K562 (cell line): ENCODE data around the gene DDIT3. TPM values are rescaled to one million over a fixed set of nuclear protein-coding genes. Genes with fewer than 3 reads are reported as not detected.
A peak's percentile ranks its signal among the peaks of the same experiment; 100 is the strongest.

Experiments used
- ARID1B ChIP-seq: fragments of 450-650 bp; IDR thresholded peaks from 2 replicates; pipeline ENCODE4 v1.6.1; 2016; ENCODE audit warnings: antibody characterized with exemption, mild to moderate bottlenecking, inconsistent platforms
- CBFA2T2 ChIP-seq: fragments of 450-650 bp; conservative IDR thresholded peaks from 2 replicates; pipeline ENCODE4 v1.6.1; 2017; ENCODE audit warnings: mild to moderate bottlenecking
- CSDE1 ChIP-seq, 2 experiments: fragments of 450-650 bp; IDR thresholded peaks; 2 replicates each; pipeline ENCODE4 v1.6.1; 2016; ENCODE audit warnings: mild to moderate bottlenecking in 1 of 2
- CXXC5 ChIP-seq: fragments of 250-450 bp; sonication (Bioruptor Pico); IDR thresholded peaks from 2 replicates; pipeline ENCODE4 v1.8.0; 2022; ENCODE audit warnings: inconsistent platforms, mild to moderate bottlenecking, moderate library complexity
- ELF2 ChIP-seq: fragments of 250-450 bp; sonication (Bioruptor Pico); IDR thresholded peaks from 2 replicates; pipeline ENCODE4 v1.5.0; 2021; ENCODE audit warnings: mild to moderate bottlenecking
- HLTF ChIP-seq: fragments of 450-650 bp; IDR thresholded peaks from 2 replicates; pipeline ENCODE4 v1.6.1; 2016
- KAT2B ChIP-seq: IDR thresholded peaks from one replicate; pipeline ENCODE4 v1.6.1; 2012; ENCODE audit warnings: low read depth, mild to moderate bottlenecking, control low read depth, inconsistent platforms, low read length, moderate library complexity
- PCBP1 ChIP-seq: fragments of 200-400 bp; formaldehyde crosslinking; IDR thresholded peaks from 2 replicates; pipeline ENCODE4 v1.6.1; 2018; ENCODE audit warnings: mild to moderate bottlenecking, low read depth, low read length; ENCODE audit not compliant: poor library complexity, severe bottlenecking
- PHB ChIP-seq: fragments of 250-450 bp; sonication (Bioruptor Pico); IDR thresholded peaks from 2 replicates; pipeline ENCODE4 v1.5.0; 2021
- RFX1 ChIP-seq: fragments of 450-650 bp; IDR thresholded peaks from 2 replicates; pipeline ENCODE4 v1.6.1; 2016; ENCODE audit warnings: mild to moderate bottlenecking, moderate library complexity
- SOX6 ChIP-seq: fragments of 450-650 bp; IDR thresholded peaks from 2 replicates; pipeline ENCODE4 v1.6.1; 2014; ENCODE audit warnings: mild to moderate bottlenecking
- TAL1 ChIP-seq: fragments of 450-650 bp; IDR thresholded peaks from 2 replicates; pipeline ENCODE4 v1.6.1; 2016; ENCODE audit warnings: mild to moderate bottlenecking
- ZFX ChIP-seq: sonication (generic); formaldehyde crosslinking; IDR thresholded peaks from 2 replicates; pipeline ENCODE4 v1.8.0; 2022; ENCODE audit warnings: mild to moderate bottlenecking, missing genetic modification reagents, moderate library complexity
- ZNF224 ChIP-seq: sonication (generic); formaldehyde crosslinking; IDR thresholded peaks from 2 replicates; pipeline ENCODE4 v1.8.0; 2022; ENCODE audit warnings: mild to moderate bottlenecking, missing genetic modification reagents
- polyA plus RNA-seq, 8 experiments: library from polyadenylated mRNA; depleted of rRNA in 4 of 8; stranded (reverse) in 5 of 8; unstranded in 3 of 8; fragments of >200 nt; fragmentation: Nextera tagmentation in 2 of 8; fragmentation: Illumina TruSeq in 1 of 8; extraction: Ambion mirVana in 2 of 8; extraction: Trizol in 1 of 8; gene quantifications; 2 replicates each; pipeline versions ENCODE4 v1.2.1 to v1.2.3, GENCODE V29; 2011 to 2014; ENCODE audit warnings: inconsistent platforms in 1 of 8, missing spikeins in 1 of 8
- total RNA-seq, 7 experiments: library from RNA; depleted of rRNA in 6 of 7; stranded (reverse); fragments of >200 nt in 6 of 7; fragmentation: Illumina TruSeq in 2 of 7; extraction: Trizol in 2 of 7; gene quantifications; 2 replicates each; pipeline versions ENCODE4 v1.2.1 to v1.2.3, GENCODE V29; 2011 to 2021; ENCODE audit warnings: low replicate concordance in 1 of 7
- TF ChIP-seq, protein P1 (sequence below): fragments of 250-450 bp; sonication (Bioruptor Pico); IDR thresholded peaks from 2 replicates; pipeline ENCODE4 v1.4.0; 2020; ENCODE audit warnings: mild to moderate bottlenecking, moderate library complexity
- TF ChIP-seq, protein P2 (sequence below): fragments of 250-450 bp; sonication (Bioruptor Pico); IDR thresholded peaks from 2 replicates; pipeline ENCODE4 v1.5.0; 2021; ENCODE audit warnings: mild to moderate bottlenecking, borderline replicate concordance
- TF ChIP-seq, protein P3 (sequence below): fragments of 250-450 bp; sonication (Bioruptor Pico); IDR thresholded peaks from 2 replicates; pipeline ENCODE4 v1.8.0; 2022; ENCODE audit warnings: moderate library complexity, mild to moderate bottlenecking, inconsistent platforms
- TF ChIP-seq, protein P4 (sequence below), 2 experiments: fragments of 450-650 bp; IDR thresholded peaks; 2 replicates each; pipeline ENCODE4 v1.6.1; 2016

DDIT3 gene
- total and polyA plus RNA-seq, 9 of the 15 experiments (the other 6 are each of a cell fraction or from before 2014, with no cell fraction given): 59.1 to 272 (median 89.9) TPM

DNA sequence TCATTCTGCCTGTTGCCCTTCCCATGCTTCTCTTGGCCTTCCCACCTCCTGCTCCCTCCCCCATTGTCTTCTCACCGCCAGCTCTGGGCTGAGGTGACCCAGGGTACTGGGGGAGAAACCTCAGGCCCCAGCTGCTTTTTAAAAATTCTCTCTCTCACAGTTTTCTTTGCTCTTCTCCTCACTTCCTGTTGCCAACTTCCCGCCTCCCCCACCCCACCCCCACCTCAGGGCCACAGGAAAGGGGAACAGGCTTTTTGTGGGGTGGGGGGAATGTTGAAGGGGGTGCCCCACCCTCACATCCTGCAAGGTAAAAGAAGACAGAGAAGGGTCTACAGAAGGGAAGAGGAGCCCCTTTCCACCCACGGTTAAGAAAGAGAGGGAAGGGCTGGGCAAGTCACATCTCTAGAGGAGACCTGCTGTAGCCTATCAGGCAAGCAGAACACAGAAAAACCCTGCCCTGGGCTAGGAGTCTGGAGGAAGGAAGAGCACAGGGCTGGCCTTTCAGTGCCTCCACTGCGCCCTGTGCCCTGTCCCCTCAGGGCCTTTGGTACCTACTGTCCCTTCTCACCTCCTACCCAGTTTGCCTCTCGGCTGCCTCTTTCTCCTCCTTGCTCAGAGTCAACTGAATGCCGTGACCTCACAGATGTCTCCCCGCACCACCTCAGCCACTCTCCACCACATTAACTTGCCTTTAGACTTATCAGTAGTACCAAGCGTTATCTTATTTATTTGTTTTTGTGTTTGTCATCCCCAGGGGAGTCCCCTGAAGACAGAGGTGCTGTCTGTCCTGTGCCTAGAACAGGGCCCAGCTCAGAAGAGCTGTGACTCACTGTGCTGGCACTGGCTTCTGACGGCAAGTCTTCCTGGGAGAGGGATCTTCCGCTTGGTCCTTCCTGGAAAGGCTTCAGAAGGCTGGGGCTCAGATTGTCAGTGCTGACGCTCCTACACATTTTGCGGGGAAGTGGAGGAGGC, 42.3 kb downstream of the DDIT3 start (continued):
- no peak for TF ChIP-seq ELF2 (CRISPR knock-in tag)
- peak; percentile 40; the same call in 1 of the 2 replicates for TF ChIP-seq ARID1B
- no peak for TF ChIP-seq CSDE1 (IDR thresholded peaks at IDR 0.05)
- TF ChIP-seq, protein P1, sequence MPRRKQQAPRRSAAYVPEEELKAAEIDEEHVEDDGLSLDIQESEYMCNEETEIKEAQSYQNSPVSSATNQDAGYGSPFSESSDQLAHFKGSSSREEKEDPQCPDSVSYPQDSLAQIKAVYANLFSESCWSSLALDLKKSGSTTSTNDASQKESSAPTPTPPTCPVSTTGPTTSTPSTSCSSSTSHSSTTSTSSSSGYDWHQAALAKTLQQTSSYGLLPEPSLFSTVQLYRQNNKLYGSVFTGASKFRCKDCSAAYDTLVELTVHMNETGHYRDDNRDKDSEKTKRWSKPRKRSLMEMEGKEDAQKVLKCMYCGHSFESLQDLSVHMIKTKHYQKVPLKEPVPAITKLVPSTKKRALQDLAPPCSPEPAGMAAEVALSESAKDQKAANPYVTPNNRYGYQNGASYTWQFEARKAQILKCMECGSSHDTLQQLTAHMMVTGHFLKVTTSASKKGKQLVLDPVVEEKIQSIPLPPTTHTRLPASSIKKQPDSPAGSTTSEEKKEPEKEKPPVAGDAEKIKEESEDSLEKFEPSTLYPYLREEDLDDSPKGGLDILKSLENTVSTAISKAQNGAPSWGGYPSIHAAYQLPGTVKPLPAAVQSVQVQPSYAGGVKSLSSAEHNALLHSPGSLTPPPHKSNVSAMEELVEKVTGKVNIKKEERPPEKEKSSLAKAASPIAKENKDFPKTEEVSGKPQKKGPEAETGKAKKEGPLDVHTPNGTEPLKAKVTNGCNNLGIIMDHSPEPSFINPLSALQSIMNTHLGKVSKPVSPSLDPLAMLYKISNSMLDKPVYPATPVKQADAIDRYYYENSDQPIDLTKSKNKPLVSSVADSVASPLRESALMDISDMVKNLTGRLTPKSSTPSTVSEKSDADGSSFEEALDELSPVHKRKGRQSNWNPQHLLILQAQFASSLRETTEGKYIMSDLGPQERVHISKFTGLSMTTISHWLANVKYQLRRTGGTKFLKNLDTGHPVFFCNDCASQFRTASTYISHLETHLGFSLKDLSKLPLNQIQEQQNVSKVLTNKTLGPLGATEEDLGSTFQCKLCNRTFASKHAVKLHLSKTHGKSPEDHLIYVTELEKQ (CRISPR knock-in tag): no peak
- TF ChIP-seq PCBP1: no peak
- no peak for TF ChIP-seq TAL1
- TF ChIP-seq CBFA2T2: no peak
- TF ChIP-seq KAT2B: no peak
- TF ChIP-seq RFX1: no peak
- TF ChIP-seq ZNF224 (CRISPR knock-in tag): no peak
- TF ChIP-seq, protein P2, sequence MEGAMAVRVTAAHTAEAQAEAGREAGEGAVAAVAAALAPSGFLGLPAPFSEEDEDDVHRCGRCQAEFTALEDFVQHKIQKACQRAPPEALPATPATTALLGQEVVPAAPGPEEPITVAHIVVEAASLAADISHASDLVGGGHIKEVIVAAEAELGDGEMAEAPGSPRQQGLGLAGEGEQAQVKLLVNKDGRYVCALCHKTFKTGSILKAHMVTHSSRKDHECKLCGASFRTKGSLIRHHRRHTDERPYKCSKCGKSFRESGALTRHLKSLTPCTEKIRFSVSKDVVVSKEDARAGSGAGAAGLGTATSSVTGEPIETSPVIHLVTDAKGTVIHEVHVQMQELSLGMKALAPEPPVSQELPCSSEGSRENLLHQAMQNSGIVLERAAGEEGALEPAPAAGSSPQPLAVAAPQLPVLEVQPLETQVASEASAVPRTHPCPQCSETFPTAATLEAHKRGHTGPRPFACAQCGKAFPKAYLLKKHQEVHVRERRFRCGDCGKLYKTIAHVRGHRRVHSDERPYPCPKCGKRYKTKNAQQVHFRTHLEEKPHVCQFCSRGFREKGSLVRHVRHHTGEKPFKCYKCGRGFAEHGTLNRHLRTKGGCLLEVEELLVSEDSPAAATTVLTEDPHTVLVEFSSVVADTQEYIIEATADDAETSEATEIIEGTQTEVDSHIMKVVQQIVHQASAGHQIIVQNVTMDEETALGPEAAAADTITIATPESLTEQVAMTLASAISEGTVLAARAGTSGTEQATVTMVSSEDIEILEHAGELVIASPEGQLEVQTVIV: no peak
- TF ChIP-seq, protein P3, sequence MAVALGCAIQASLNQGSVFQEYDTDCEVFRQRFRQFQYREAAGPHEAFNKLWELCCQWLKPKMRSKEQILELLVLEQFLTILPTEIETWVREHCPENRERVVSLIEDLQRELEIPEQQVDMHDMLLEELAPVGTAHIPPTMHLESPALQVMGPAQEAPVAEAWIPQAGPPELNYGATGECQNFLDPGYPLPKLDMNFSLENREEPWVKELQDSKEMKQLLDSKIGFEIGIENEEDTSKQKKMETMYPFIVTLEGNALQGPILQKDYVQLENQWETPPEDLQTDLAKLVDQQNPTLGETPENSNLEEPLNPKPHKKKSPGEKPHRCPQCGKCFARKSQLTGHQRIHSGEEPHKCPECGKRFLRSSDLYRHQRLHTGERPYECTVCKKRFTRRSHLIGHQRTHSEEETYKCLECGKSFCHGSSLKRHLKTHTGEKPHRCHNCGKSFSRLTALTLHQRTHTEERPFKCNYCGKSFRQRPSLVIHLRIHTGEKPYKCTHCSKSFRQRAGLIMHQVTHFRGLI: no peak
- TF ChIP-seq CXXC5 (CRISPR knock-in tag): no peak
- no peak for TF ChIP-seq PHB (CRISPR knock-in tag)
- 0 out of 2 replicates have a peak, but pooled peaks have one; percentile 9 for TF ChIP-seq SOX6
- TF ChIP-seq ZFX (CRISPR knock-in tag): 0 out of 2 replicates have a peak, but pooled peaks have one; percentile 2
- TF ChIP-seq, protein P4, sequence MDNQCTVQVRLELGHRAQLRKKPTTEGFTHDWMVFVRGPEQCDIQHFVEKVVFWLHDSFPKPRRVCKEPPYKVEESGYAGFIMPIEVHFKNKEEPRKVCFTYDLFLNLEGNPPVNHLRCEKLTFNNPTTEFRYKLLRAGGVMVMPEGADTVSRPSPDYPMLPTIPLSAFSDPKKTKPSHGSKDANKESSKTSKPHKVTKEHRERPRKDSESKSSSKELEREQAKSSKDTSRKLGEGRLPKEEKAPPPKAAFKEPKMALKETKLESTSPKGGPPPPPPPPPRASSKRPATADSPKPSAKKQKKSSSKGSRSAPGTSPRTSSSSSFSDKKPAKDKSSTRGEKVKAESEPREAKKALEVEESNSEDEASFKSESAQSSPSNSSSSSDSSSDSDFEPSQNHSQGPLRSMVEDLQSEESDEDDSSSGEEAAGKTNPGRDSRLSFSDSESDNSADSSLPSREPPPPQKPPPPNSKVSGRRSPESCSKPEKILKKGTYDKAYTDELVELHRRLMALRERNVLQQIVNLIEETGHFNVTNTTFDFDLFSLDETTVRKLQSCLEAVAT (IDR thresholded peaks at IDR 0.05): no peak
- TF ChIP-seq HLTF: no peak
